ENCODE results near the gene CCDC134.

DNA sequence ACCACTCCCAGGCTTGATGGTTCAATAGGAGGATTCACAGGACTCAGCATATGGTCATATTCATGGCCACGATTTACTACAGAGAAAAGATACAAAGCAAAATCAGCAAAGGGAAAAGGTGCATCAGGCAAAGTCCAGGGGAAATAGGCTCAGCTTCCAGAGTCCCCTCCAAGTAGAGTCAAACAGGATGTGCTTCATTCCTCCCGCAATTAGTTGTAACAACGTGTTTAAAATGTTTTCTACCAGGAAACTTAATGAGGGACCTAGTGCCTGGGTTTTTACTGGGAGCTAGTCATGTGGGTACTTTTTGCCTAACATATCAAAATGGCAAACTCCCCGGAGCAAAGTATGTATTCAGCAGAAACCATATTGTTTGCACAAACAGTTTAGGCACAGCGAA is 17.5 kb downstream of the CCDC134 start:
- TF ChIP-seq POLR2A (IDR thresholded peaks at IDR 0.05) (no peak), EP300 (IDR thresholded peaks at IDR 0.05) (no peak)

Data from ovary (tissue), 1 donor.